H1 (cell line): Measurements from ENCODE around the gene PGA5.

ENCODE experiments used
- CBX8 ChIP-seq: fragments of 300-800, 300-1000 bp; sonication (generic); IDR thresholded peaks from 2 replicates; pipeline ENCODE4 v1.7.1; 2016; ENCODE audit warnings: low read depth, low read length, borderline replicate concordance
- CREB1 ChIP-seq: IDR thresholded peaks from 2 replicates; pipeline ENCODE4 v1.6.1; 2012; ENCODE audit warnings: inconsistent platforms
- CTCF ChIP-seq, 3 experiments: IDR thresholded peaks; 1 replicate in 2 of 3; 2 replicates in 1 of 3; pipeline versions ENCODE4 v1.5.1 to v1.6.1; 2011; ENCODE audit warnings: low read length in 3 of 3, mild to moderate bottlenecking in 3 of 3, inconsistent platforms in 2 of 3, low read depth in 1 of 3, moderate library complexity in 1 of 3; ENCODE audit not compliant: insufficient read depth in 1 of 3; ENCODE audit errors: control extremely low read depth in 1 of 3
- EZH2 ChIP-seq: fragments of 200-600 bp; sonication (generic); IDR thresholded peaks from 2 replicates; pipeline ENCODE4 v1.7.1; 2012; ENCODE audit warnings: low read depth, mild to moderate bottlenecking, moderate library complexity, low read length, inconsistent platforms; ENCODE audit not compliant: severe bottlenecking
- GTF2F1 ChIP-seq: IDR thresholded peaks from 2 replicates; pipeline ENCODE4 v1.6.1; 2012; ENCODE audit warnings: low read depth, low read length, improper control_type of control experiment, borderline replicate concordance
- MAX ChIP-seq: IDR thresholded peaks from 2 replicates; pipeline ENCODE4 v1.6.1; 2012; ENCODE audit warnings: inconsistent platforms
- PHF8 ChIP-seq: fragments of 200-600 bp; sonication (generic); conservative IDR thresholded peaks from 2 replicates; pipeline ENCODE4 v1.7.1; 2012; ENCODE audit warnings: low read depth, mild to moderate bottlenecking, inconsistent platforms, low read length, moderate library complexity
- POLR2A ChIP-seq, 2 experiments: IDR thresholded peaks; 1 replicate in 1 of 2; 2 replicates in 1 of 2; pipeline ENCODE4 v1.6.1; 2011; ENCODE audit warnings: low read depth in 2 of 2, low read length in 2 of 2, mild to moderate bottlenecking in 2 of 2; ENCODE audit errors: control extremely low read depth in 1 of 2
- TAF1 ChIP-seq: IDR thresholded peaks from 2 replicates; pipeline ENCODE4 v1.6.1; 2011; ENCODE audit warnings: mild to moderate bottlenecking, low read depth, low read length
- TBP ChIP-seq: IDR thresholded peaks from 2 replicates; pipeline ENCODE4 v1.6.1; 2011; ENCODE audit warnings: low read depth, low read length, improper control_type of control experiment

GRCh38 chr11:61194169-61194671 lies 46.8 kb upstream of the PGA5 start:
- TF ChIP-seq CTCF (IDR thresholded peaks at IDR 0.05; ENCODE audit: control extremely low read depth in 1 of 3, insufficient read depth in 1 of 3, low read depth in 1 of 3, low read length in 3 of 3) = no peak
- TF ChIP-seq POLR2A (IDR thresholded peaks at IDR 0.05; ENCODE audit: control extremely low read depth in 1 of 2, low read depth in 2 of 2, low read length in 2 of 2) = no peak
- no peak for TF ChIP-seq TBP
- no peak for TF ChIP-seq EZH2
- TF ChIP-seq MAX = no peak
- TF ChIP-seq CREB1 = no peak
- no peak for TF ChIP-seq GTF2F1
- no peak for TF ChIP-seq CBX8
- TF ChIP-seq PHF8 = no peak
- TF ChIP-seq TAF1 = no peak
